ENCODE data around the gene HRH4.

GRCh38 chr18:24518596-24518995 is 58.2 kb downstream of the HRH4 start:
- no peak for TF ChIP-seq CTCF (IDR thresholded peaks at IDR 0.05; ENCODE audit: low read depth, low read length)
- no peak for TF ChIP-seq EZH2phosphoT487 (IDR thresholded peaks at IDR 0.05; ENCODE audit: low read depth)

All from OCI-LY3 (cell line).